8988T (cell line): ENCODE measurements around the gene RYR2.

Source experiments
- DNase-seq: peaks from one replicate; pipeline ENCODE4 v3.0.0; 2011

RYR2 gene

DNA sequence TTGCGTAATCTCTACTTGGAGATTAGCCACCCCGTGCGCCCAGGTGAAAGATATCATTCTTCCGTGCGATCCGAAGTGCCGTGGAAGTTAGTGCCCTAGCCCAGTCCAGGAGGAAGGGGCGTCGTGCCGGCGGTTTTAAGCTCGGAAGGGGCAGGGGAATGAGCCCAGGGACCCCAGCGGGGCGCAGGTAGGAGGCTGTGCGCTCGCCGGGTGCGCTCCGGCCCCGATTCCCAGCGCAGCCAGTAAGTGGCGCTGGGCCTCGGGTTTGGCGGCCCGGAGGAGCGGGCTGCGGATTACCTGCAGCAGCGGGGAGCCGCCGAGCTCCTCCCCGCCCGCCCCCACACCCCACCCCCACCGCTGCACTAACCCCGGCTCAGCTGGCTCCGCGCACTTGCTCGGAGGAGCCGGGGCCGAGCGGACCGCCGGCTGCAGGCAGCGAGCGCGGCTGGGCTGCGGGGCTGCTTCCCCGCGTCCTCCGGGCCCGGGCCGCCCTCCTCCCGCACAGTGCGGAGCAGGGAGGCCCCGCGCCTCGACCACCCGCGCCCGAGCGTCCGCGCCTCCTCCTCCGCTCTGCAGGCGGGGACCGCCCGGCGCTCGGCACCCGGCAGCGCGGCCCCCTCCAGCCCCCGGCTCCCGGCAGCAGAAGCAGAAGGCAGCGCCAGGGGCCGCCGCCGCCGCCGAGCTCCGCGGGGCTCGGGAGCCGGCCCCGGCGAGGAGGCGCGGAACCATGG is at the start of gene RYR2:
TSS of gene RYR2 (plus strand) at position 390 of the 731 bp plus-strand sequence. CDS start at position 728, 338 bp downstream.
- DNase-seq: no peak

DNA sequence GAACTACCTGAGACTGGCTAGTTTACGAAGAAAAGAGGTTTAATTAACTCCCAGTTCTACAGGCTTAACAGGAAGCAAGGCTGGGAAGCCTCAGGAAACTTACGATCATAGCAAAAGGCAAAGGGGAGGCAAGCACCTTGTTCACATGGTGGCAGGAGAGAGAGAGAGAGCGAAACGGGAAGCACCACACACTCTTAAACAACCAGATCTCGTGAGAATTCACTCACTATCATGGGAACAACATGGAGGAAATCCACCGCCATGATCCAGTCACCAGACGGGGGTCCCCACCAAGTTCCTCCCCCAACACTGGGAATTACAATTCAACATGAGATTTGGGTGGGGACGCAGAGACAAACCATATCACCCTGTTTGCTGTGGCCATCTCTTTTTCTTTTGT is 49.5 kb upstream of the RYR2 start:
- no peak for DNase-seq

DNA sequence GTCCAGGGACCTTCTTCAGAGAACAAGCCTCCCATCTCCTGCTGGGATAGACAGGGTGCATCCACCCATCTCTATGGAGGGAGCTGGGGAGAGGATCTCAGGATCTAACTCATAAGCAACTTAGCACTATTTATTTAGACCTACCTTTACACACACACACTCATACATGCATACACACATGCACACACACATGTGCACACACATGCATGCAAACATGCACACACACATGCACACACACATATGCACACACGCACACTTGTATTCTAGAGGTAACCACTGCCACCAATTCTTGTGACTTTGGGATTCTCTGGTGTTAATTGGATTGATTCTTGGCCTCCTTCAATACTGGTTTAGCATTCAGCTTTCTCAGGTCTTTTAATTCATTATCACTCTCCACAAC is 47.5 kb upstream of the RYR2 start:
- no peak for DNase-seq

DNA sequence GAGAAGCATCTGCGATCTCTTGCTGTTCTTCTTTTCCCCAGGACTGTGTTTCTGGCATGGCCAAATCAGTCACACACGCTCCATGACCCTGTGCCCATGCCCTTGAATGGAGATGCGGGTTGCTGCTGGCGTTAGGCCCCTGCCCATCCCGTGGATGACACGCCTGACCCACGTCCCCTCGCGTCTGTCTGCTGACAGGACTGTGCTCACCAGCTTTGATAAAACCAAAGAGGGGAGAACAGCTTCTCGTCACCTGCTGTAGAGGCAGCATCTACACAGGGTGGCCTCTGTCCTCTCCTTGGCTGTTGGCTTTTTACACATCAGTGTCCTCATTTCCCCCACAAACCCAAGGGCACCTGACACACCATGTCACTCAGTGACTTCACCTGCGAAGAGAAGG is 44.6 kb upstream of the RYR2 start:
- DNase-seq: no peak

DNA sequence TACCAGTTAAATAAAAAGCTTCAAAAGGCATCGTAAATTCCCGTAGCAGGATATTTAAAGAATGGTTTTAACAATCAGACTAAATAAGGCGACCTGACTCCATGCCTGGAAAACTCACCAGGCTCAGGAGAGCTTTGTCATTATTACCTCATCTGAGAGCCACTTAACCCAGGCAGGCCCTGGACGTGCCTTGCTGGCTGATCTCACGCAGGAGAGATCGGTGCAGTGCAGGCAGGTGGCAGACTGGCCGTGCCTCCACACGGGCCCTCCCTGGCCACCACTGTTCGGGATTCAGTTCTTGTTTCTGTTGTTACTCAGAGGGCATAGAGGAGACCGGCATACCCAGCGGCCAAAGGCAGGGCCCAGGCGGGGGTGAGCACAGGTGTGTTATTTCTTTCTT is 44.1 kb upstream of the RYR2 start:
- no peak for DNase-seq

DNA sequence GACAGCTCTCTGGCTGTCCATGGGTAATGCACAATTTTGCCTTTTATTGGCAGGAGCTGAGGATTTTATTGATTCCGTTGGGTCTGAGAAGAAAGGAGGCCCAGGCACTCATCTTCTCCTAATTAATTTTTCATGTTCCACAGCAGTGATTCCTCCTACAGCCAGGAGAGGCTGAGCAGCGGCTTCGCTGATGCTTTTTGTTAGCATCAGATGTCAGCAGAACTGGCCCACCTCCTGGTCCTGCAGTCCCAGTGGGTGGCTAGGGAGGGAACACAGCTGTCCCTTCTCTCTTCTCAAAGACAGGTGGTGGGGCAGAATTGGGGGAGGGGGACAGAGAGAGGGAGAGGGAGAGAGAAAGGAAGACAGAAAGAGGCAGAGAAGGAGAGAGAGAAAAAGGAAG is 43.4 kb upstream of the RYR2 start:
- DNase-seq: no peak

DNA sequence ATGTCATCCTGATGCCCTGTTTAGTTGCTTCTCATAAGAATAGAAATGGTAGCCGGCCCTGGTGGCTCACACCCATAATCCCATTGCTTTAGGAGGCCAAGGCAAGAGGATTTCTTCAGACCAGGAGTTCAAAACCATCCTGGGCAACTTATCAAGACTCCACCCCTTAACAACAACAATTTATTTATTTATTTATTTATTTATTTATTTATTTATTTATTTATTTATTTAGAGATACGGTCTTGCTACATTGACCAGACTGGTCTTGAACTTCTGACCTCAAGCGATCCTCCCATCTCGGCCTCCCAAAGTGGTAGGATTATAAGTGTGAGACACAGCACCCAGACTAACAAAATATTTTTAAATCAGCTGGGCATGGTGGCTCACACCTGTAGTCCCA is 41.8 kb upstream of the RYR2 start:
- DNase-seq: no peak

DNA sequence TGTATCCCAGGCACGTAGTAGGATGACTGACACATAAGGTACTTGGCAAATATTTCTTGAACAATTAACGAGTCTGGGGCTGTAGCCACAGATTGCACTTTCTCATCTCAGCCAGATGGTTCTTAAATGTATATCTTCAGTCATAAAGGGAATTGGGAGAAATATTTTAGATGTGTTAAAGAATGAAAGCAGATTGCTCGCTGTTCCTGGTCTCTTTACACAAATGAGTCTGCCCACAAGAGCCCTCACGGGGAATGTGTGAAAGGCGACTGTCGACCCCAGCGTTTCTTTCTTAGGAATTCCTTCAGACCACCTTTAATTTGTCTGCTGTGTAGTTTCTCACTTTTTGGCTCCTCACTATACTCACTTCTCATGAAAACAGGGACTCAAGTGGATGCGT is 38.5 kb upstream of the RYR2 start:
- no peak for DNase-seq

DNA sequence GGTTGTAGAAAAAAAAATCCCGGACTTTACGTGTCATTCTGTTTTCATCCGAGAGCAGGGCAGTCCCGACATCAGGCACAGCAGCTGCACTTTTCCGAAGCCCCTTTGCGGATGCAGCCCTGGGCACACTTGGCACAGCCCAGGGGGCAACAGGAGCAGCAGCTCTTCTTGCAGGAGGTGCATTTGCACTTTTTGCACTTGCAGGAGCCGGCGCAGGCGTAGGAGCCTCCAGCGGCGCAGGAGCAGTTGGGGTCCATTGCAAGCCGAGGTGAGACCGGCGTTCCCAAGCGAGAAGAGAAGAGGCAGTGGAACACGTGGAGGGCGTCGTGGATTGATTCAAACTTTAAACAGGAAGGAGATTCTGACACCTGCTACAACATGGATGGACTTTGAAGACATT is 37.9 kb upstream of the RYR2 start, which contains the start of gene MT1HL1:
TSS of gene MT1HL1 (minus strand) at position 326 of the 400 bp plus-strand sequence. CDS start at position 257, 69 bp downstream.
- no peak for DNase-seq

DNA sequence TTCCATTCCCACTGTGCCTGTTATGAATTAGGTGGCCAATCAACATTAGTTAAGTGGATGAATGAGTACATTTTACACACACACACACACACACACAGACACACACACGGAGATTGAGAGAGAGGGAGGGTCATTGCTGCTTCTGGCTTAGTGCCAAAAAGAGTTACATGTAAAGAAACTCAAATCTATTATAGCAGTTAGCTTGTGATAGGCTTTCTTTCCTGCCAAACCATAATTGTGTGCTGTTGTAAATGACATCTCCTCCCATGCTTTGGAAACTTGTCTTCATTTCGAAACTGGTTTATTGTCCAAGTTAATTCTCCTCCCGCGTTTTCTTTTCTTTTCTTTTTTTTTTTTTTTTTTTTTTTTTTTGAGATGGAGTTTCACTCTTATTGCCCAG is 36.3 kb upstream of the RYR2 start:
- DNase-seq: no peak

DNA sequence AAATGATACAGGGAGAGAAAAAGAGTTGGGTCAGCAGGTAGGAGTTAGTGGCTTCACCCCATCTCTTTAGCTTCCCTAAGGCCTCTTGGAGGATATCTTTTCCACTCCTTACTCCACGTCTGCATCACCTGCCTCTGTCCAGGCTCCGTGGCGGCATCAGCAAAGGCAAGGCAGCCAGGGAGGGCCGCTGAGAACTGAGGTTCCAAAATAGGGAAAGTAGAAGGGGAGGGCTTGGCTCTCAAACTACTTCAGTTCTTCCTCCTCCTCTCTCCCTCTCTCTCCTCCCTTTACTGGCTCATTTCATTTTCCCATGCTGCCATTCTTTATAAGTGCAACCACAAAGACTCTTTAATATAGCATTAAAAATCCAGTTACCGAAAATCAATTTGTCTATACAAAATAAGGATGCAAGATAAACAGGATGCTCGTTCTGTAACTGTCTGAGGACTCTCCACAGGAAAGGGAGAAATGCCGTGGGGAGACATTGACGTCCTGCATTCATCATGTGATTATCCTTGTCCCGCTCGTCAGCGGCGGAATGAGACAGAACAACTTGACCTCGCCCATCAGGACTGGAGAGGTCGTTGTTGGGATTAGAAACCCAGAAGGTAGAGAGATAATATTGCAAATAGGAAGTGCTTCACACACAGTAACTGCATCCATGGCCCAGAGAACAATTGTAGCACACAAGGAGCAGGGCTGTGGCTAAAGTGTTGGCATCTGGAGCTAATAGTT is 34.7 kb upstream of the RYR2 start:
- no peak for DNase-seq

DNA sequence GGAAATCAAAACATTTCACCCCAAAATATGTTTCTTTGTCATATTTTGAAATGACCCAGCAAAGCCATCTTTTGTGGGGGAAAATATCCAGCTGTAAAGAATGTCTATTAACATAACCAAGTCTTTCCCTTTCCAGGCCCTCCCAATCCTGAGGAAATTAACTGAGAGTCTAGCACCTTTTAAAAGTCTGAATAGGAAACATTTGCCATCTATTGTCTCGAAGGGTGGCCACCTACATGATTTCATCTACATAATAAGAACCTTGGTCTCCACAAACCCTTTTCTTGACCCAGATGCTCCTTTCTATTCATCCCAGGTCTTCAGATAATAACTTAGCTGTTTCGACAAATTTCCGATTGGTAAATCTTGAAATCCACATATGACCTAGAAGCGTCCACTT is 32.4 kb upstream of the RYR2 start:
- DNase-seq: no peak

DNA sequence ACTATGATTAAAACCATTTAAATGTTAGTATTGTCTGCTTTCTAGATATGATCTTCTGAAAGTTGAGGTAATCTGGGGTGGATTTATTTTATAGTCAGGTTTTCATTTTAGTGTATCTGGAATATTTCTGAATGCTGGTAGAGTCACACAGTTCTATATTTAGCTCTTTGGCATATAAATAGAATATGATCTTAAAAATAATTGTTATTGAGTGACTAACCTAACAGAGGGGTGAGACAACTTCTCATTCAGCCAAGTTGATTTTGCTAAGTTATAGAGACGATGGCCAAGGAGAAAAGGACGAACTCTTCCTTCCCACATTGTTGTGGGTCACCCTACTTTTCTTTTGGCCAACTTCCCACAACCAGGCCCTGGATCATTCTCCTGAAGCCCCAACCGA is 30.6 kb upstream of the RYR2 start:
- no peak for DNase-seq

DNA sequence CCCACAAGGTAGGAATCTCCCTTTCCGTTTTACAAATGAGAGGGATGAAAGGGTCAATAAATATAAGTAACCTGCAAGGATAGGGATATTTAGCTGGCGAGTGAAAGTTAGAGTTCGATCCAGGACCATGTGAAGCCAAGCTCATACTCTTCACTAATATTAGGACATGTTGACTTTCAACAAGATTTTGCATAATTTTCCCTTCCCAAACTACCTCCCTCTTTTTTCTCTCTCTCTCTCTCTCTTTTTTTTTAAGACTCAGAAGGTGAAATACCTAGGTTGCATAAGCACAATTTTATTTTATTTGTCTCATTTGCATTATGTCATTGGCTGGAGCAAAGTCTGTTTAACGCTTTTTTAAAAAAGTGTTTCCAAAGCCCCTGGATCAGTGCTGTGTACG is 29.6 kb upstream of the RYR2 start:
- no peak for DNase-seq

DNA sequence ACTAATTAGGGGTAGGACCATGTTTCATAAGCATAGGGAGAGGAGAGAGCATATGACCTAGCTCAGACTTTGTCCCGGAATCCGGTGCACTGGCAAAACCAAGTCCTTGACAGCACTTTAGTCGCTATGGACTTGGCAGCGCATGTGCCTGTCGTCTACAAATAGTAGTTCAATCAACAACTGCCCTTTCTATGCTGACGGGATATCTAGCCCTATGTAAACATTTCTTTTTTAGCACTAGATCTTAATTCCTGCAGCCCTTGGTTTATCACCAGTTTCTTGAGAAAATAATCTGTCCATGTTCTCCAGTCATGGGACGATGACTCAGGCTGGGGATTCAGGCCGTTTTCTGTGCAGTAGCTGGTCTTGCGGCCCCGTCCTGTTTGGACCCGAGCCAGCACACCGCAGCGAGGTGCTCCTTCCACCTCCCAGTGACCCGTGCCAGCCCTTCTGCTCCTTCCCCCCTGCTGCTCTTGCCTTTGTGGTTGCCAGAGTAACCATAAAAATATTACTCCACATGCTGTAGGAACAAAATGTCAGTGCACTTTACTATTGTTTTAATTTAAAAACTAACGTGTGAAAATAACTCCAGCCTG is 29.1 kb upstream of the RYR2 start:
- no peak for DNase-seq

DNA sequence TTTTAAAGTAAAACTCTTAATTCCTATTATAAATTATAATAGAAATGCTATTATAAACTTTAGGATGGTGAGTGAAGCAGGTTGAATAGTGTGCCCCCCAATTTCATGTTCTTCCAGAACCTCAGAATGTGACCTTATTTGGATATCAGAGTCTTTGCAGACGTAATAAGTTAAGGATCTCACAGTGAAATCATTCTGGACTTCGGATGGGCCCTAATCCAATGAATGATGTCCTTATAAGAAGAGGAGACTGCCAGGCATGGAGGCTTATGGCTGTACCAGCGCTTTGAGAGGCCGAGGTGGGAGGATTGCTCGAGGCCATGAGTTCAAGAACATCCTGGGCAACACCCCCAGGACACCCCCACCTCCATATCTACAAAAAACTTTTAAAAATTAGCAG is 28.4 kb upstream of the RYR2 start:
- no peak for DNase-seq

DNA sequence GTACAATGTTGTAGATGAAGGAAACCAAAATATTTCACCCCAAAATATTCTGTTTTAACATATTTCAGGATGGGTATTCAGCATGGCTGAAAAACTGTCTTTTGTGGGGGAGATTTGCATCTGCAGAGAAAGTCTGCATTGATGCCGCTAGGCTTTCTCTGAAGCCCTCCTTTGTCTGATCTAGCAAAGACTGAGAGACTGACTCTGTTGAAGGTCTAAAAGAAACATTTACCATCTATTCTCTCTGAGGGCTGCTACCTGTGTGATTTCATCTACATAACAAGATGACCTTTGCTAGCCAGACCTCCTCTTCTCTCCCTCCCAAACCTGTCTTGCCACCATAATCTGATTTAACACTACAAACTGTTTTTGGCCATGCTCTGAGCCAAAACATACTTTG is 25.4 kb upstream of the RYR2 start:
- DNase-seq: no peak

DNA sequence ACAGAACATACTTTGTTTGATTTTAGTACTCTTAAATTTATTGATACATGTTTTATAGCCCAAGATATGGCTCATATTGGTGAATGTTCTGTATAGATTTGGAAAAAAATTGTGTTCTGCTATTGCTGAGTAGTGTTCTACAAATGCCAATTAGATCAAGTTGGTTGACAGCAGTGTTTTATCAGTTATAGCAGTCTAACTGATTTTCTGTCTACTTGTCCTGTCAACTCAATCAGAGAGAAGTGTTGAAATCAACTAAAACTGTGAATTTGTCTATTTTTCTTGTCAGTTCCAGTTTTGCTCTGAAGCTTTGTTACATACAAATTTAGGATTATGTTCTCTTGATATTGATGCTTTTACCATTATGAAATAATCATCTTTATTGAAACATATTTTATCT is 23.1 kb upstream of the RYR2 start:
- no peak for DNase-seq

DNA sequence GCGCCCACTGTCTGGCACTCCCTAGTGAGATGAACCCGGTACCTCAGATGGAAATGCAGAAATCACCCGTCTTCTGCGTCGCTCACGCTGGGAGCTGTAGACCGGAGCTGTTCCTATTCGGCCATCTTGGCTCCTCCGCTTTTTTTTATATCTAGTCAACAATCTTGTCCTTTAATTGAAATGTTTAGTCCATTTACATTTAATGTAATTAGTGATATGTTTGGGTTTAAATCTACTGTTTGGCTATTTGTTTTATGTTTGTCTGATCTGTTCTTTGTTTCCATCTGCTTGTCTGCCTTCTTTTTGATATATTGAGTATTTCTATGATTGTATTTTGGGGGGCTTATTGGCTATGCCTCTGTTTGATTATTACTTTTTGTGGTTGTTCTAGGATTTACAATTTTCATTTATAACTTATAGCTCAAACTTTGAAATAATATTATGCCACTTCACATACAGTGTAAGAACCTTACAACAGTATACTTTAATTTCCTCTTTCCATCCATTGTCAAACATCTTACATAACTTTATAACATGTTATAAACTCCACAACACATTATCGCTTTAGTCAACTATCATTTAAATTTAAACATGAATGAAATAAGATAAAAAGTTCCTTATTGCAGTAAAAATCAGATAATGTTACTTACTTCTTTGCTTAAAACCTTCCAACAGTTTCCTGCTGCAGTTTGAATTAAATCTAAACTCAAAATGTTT is 16.5 kb upstream of the RYR2 start:
- DNase-seq: no peak

DNA sequence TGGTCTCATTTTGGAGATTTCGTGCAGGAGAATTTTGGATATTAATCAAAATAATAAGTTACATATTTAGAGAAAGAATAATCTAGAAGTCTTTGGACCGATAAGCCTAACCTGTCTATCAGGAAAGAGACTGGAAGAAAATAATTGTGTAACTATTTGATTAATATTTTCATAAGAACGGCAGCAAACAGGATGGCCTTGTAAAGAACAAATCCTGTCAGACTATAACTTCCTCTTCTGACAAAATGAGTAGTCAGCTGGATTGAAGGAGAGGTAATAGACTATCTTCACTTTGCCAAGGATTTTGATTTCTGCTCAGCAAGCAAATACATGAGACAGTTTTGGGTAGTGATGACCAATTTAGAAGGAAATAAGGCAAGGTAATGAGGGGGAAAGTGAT is 12.7 kb upstream of the RYR2 start:
- DNase-seq: no peak

DNA sequence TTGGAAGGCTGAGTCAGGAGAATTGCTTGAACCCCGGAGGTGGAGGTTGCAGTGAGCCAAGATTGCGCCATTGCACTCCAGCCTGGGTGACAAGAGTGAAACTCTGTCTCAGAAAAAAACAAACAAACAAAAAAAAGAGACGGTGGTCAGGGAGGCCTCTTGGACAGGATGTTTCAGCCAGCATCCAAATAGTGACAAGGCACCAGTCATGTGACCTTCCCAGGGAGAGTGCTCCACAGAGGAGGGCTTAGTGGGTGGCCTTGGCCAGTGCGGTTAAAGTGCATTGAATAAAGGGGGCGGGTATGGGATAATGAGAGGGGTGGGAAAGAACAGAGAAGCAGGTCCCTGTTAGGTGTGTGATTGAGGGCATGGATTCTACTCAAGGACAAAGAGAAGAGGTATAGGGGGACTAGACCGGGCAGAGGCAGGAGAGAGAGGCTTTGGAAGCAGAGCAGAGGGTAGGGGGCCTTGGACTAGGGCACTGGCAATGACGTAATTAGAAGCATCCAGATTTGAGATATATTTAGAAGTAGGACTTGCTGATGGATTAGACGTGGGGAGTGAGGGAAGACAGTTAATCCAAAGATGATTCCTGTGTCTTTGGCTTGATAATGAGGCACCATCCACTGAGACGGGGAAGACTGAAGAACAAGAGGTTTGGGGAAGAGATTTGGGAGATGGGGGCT is 12.0 kb upstream of the RYR2 start:
- DNase-seq: no peak

DNA sequence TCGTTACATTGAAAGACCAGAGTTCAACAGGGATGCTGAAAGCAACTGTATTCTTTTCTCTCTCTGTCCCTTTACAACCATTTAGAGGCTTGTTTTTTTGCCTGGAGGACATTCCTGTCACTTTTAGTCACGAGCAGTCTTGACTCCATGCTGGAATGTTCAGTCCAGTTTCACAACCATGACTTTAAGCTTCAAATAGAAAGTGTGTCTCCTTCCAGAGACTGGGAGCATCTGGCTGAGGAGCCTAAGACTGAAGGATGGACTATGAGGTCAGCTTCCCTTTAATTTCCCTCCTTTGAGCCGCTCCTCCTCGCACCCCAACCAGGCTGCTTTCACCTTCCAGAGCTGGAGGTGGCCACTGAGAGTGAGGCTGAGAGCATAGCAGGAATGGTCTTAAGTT is 10.5 kb upstream of the RYR2 start:
- DNase-seq: no peak

DNA sequence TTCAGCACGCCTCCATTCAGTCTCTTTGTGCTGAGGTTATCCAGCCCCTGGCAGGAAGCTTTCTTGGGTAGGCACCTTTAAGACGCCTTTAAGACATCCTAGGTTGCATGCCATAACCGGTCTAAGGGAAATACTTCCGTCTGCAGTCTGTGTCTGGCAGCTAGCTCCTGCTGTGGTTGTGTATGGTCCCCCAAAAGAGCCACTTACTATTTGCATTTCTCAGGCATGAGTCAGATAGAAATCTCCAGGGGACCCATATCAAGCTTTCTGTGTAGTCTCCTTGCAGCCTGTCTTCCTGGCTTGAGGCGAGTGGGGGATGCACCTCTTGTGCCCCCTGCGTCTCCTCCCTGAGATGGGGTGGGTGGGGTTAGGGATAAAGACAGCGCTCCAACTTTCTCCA is 10.0 kb upstream of the RYR2 start:
- DNase-seq: peak; percentile 46
